SU-DHL-6 (cell line): ENCODE measurements around the gene CDKL4.

Source experiments
- EZH2phosphoT487 ChIP-seq: fragments of 200-600 bp; sonication (generic), shearing (Covaris generic); conservative IDR thresholded peaks from 2 replicates; pipeline ENCODE4 v1.6.1; 2018; ENCODE audit warnings: mild to moderate bottlenecking, antibody characterized with exemption, low read length, moderate library complexity, mixed read lengths
- TF ChIP-seq, protein P1 (sequence below): fragments of 200-600 bp; sonication (generic); IDR thresholded peaks from one replicate; pipeline ENCODE4 v1.5.1; 2017; ENCODE audit warnings: antibody characterized with exemption, mild to moderate bottlenecking, low read length, moderate library complexity; ENCODE audit not compliant: insufficient read depth, poor library complexity, severe bottlenecking

DNA sequence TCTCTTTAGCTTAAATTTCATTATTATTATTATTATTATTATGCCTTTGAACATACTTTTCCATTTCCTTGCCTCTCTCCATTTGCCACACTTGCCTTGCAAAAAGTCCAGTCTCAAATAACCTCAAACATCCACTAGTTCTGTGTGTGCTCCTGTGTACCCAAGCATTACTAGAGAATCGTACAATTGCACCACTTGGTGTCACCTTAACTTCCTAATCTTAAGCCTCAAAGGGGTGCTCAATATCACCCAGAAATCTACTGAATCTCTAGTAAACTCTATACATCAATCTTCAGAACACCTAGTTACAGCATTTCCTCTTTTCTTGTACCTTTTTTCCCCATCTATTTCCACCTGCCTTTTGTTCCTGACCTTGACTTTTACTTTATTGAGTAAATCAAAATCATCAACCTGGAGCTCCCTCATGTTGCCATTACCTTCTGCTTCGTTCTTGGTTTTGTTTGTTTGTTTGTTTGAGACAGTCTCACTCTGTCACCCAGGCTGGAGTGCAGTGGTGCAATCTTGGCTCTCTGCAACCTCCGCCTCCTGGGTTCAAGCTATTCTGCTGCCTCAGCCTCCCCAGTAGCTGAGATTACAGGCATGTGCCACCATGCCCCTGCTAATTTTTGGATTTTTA lies 110.4 kb downstream of the CDKL4 start:
- TF ChIP-seq EZH2phosphoT487 = no peak
- TF ChIP-seq, protein P1, sequence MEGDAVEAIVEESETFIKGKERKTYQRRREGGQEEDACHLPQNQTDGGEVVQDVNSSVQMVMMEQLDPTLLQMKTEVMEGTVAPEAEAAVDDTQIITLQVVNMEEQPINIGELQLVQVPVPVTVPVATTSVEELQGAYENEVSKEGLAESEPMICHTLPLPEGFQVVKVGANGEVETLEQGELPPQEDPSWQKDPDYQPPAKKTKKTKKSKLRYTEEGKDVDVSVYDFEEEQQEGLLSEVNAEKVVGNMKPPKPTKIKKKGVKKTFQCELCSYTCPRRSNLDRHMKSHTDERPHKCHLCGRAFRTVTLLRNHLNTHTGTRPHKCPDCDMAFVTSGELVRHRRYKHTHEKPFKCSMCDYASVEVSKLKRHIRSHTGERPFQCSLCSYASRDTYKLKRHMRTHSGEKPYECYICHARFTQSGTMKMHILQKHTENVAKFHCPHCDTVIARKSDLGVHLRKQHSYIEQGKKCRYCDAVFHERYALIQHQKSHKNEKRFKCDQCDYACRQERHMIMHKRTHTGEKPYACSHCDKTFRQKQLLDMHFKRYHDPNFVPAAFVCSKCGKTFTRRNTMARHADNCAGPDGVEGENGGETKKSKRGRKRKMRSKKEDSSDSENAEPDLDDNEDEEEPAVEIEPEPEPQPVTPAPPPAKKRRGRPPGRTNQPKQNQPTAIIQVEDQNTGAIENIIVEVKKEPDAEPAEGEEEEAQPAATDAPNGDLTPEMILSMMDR = no peak
